Mesothelial cell of epicardium (in vitro differentiated cells): ENCODE data around the gene FOXN3. TPM values are rescaled to one million over a fixed set of nuclear protein-coding genes. Genes with fewer than 3 reads are reported as not detected.

ENCODE experiments used
- DNase-seq, 2 experiments: peaks; one replicate each; pipeline ENCODE4 v3.0.0; 2021; ENCODE audit warnings: low spot score in 2 of 2; ENCODE audit not compliant: unreplicated experiment in 2 of 2
- H3K27ac Mint-ChIP-seq: 2 replicates; pipeline ENCODE4 v1.8.0; 2021; ENCODE audit warnings: mixed read lengths
- H3K27me3 Mint-ChIP-seq: 2 replicates; pipeline ENCODE4 v1.8.0; 2021; ENCODE audit warnings: low read depth, mixed read lengths
- H3K36me3 Mint-ChIP-seq: 2 replicates; pipeline ENCODE4 v1.8.0; 2021; ENCODE audit warnings: mixed read lengths
- H3K4me1 Mint-ChIP-seq: 2 replicates; pipeline ENCODE4 v1.8.0; 2021; ENCODE audit warnings: mixed read lengths
- H3K4me3 Mint-ChIP-seq: 2 replicates; pipeline ENCODE4 v1.8.0; 2021; ENCODE audit warnings: mild to moderate bottlenecking, moderate library complexity, mixed read lengths
- H3K9me3 Mint-ChIP-seq: 2 replicates; pipeline ENCODE4 v1.8.0; 2021; ENCODE audit warnings: mixed read lengths
- total RNA-seq: library from RNA; stranded (reverse); gene quantifications from 3 replicates; pipeline ENCODE4 v1.2.1, GENCODE V29; 2021
- TF ChIP-seq, protein P1 (sequence below): fragments of 200-600 bp; sonication (generic); IDR thresholded peaks from one replicate; pipeline ENCODE4 v1.5.0; 2021; ENCODE audit warnings: antibody characterized with exemption; ENCODE audit not compliant: unreplicated experiment

FOXN3 gene
- total RNA-seq, 1 donor from 2014 or later: 124 TPM

DNA sequence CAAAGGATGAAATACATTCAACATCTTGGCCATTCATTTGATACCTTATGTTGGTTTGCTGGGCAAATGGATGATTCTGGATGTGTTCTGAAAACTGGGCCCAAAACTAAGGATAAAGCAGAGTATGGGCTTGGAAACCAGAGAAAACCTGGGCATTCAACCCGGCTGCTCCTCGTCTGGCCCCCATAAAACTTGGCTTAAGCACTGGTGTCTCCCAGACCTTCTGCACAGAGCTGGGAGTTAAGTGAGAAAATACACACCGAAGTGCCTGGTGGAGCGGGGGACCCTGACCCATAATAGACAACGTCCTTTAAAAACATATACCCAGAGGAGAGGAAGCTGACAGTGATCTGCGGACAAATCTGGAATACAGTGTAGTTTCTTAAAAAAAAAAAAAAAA lies 112.5 kb downstream of the FOXN3 start:
- peaks cover 42% of the 10 kb centered on the region for H3K4me1 Mint-ChIP-seq
- TF ChIP-seq, protein P1, sequence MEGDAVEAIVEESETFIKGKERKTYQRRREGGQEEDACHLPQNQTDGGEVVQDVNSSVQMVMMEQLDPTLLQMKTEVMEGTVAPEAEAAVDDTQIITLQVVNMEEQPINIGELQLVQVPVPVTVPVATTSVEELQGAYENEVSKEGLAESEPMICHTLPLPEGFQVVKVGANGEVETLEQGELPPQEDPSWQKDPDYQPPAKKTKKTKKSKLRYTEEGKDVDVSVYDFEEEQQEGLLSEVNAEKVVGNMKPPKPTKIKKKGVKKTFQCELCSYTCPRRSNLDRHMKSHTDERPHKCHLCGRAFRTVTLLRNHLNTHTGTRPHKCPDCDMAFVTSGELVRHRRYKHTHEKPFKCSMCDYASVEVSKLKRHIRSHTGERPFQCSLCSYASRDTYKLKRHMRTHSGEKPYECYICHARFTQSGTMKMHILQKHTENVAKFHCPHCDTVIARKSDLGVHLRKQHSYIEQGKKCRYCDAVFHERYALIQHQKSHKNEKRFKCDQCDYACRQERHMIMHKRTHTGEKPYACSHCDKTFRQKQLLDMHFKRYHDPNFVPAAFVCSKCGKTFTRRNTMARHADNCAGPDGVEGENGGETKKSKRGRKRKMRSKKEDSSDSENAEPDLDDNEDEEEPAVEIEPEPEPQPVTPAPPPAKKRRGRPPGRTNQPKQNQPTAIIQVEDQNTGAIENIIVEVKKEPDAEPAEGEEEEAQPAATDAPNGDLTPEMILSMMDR: no peak
- peak overlapping the region; percentile 53 for H3K4me3 Mint-ChIP-seq
- H3K27ac Mint-ChIP-seq: peak overlapping the region; percentile 95
- H3K27me3 Mint-ChIP-seq: no peaks in the 10 kb centered on the region
- H3K36me3 Mint-ChIP-seq: peaks cover 16% of the 10 kb centered on the region
- no peaks in the 10 kb centered on the region for H3K9me3 Mint-ChIP-seq
- no peak for DNase-seq

DNA sequence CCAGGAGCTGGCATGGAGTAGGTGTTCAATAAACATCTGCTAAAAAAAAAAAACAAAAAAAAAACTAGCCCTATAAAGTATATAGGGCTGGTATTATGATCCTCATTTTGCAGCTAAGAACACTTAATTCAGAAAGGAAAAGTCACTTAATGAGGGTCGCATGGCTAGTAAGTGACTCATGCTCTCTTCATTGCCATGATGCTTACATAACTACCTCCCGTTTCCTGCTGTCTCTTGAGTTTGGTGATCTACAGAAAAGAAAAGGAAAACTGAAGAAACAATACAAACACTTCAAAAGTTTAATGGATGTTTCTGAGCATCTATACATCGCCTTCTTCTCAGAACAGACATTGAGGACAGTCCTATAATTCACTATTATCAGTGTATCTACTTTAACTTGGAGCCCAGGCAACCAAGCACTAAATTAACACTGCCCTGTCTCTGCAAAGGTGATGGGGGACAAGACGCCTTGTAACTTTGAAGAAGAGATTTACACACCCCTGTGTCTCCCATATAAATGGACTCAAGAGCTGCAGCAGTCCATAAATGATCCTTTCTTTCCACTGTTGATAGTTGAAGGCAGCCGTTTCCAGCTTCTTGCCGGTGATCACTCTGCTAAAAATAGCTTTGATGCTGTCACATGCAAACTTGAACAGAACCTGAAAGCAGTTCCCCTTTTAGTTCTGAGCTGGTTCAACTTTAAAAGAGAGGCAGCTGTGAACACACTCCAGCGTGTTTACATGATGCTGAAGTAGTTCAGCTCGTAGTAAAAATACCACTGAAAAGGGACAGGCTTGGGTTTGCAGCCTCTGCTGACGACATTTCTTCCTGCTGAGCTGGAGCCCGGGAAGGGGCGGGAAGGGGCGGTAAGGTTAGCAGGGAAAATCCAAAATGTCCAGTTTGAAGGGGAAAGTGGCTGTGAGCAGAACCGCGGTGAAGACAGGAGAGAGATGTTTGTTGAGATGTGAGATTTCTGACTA lies 113.3 kb downstream of the FOXN3 start:
- Mint-ChIP-seq H3K27me3 (no peaks in the 10 kb centered on the region), H3K4me1 (peaks cover 42% of the 10 kb centered on the region), H3K9me3 (no peaks in the 10 kb centered on the region), H3K27ac (peak overlapping the region; percentile 95), H3K36me3 (peaks cover 19% of the 10 kb centered on the region), H3K4me3 (peak overlapping the region; percentile 53)
- no peak for DNase-seq
- TF ChIP-seq, protein P1: no peak

DNA sequence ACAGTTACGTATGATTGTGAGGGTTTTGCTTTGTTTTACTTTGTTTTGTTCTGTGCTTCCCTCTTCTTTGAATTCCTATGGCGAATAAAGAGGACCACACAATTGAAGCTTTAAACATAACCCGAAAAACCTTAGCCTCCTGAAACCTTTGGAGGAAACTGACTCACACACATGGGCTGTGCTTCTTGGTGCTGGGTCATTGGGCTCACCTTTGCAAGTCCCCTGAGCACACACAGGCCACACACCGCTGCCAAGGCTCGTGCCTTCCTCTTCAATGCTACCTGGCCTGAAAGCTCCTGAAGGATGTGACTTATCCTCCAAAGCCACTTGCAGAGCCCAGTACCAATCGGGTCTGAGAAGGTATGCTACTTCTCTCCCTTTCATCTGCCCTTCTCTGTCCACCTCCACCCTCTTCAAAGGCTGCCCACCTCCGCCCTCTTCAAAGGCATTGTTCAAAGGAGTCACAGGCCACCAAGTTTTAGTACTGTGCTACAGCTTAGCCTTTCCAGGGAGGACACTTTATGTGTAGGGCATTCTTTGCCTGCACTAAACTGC lies 114.6 kb downstream of the FOXN3 start:
- TF ChIP-seq, protein P1: no peak
- no peak for DNase-seq
- no peaks in the 10 kb centered on the region for H3K27me3 Mint-ChIP-seq
- H3K36me3 Mint-ChIP-seq: peaks cover 15% of the 10 kb centered on the region
- peak overlapping the region; percentile 85 for H3K27ac Mint-ChIP-seq
- no peaks in the 10 kb centered on the region for H3K9me3 Mint-ChIP-seq
- H3K4me3 Mint-ChIP-seq: no peak overlapping the region
- H3K4me1 Mint-ChIP-seq: peaks cover 40% of the 10 kb centered on the region

DNA sequence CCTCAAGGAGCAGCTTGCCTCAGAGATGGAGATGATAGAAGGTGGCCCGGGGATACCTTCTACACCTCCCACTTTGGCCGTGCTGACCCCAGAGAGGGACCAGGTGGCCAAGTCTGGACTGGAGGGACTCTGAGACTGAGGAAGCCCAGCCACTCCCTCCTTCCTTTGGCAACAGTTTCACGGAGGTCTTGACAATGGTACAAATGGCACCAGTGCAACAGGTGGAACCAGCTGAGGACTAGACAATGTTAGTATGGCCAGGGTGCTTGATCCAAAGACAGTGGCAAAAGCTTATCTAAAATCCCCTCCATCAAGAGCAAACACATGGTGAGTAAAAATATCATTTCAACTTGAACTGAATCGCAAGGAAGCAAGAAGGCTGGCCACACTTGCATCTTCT lies 117.4 kb downstream of the FOXN3 start:
- H3K36me3 Mint-ChIP-seq: peaks cover 17% of the 10 kb centered on the region
- H3K27me3 Mint-ChIP-seq: no peaks in the 10 kb centered on the region
- no peaks in the 10 kb centered on the region for H3K9me3 Mint-ChIP-seq
- no peak overlapping the region for H3K27ac Mint-ChIP-seq
- no peak for DNase-seq
- TF ChIP-seq, protein P1: no peak
- no peak overlapping the region for H3K4me3 Mint-ChIP-seq
- peaks cover 20% of the 10 kb centered on the region for H3K4me1 Mint-ChIP-seq

DNA sequence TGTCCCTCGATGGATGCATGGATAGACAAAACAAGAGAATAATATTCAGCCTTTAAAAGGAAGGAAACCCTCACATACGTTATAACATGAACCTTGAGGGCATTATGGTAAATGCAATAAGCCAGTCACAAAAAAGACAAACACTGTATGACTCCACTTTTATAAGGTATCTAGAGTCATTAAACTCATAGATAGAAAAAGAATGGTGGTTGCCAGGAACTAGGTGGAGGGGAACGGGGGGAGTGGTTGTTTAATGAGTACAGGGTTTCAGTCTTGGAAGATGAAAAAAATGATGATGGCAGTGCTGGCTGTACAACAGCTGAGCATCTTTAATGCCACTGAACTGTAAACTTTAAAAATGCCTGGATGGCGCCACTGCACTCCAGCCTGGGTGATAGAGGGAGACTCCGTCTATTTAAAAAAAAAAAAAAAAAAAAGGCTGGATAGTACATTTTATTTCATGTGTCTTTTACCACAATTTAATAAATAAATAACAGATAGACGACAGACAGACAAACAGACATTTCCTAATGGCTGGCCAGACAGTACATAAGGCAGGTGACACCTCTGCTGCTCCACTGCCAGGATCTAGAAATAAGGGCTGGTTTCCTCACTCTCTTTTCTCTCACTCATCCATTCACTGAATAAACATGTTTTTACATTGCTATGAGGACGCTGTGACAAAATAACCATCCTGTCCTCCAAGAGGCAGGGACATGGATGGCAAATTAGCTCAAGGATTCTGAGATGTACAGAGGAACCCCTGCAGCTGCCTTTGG lies 118.8 kb downstream of the FOXN3 start:
- peaks cover 6% of the 10 kb centered on the region for H3K4me1 Mint-ChIP-seq
- no peak overlapping the region for H3K4me3 Mint-ChIP-seq
- no peaks in the 10 kb centered on the region for H3K9me3 Mint-ChIP-seq
- no peak for DNase-seq
- H3K27me3 Mint-ChIP-seq: no peaks in the 10 kb centered on the region
- no peak overlapping the region for H3K27ac Mint-ChIP-seq
- peaks cover 17% of the 10 kb centered on the region for H3K36me3 Mint-ChIP-seq
- TF ChIP-seq, protein P1: no peak
